ENCODE measurements around the gene PAK2. TPM values are rescaled to one million over a fixed set of nuclear protein-coding genes. Genes with fewer than 3 reads are reported as not detected.
A peak's percentile ranks its signal among the peaks of the same experiment; 100 is the strongest.

PAK2 gene
- total and polyA plus RNA-seq, 2 of the 4 experiments (the other 2 are of a cell fraction) = 31.8 to 36.0 TPM

DNA sequence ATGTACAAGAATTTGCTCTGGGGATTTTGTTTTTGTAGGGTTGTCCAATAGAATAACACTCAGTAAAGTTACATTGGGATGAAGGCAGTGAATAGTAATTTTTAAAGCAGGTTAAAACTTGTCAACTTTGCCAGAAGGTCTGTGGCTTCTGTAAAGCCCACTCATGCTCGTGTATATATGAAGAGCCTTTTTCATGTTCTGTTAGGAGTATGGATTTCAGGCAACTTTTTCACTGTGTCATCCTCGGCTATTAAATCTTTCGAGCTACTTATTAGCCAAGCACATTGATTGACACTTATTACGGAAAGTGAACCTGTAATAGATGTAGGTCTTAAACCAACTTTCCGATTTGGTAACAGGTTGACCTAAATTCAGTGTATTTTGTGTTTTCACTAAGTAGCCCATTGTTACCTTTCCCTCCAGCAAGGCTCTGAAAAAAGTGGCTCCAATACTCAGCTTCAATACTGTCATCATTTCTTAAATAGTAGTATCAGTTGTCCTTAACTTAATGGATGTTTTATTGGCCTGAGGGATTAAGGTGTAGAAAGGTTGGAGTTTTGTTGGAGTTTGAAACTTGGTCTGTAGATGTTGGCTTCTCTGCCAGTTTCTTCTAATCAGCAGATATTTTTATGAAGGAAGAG, 1.7 kb downstream of the PAK2 start:
- H2BK20ac ChIP-seq (ENCODE audit: low read depth, low read length) = no peak overlapping the region
- H3K4me3 ChIP-seq (ENCODE audit: insufficient read depth, low read depth, low read length) = peak overlapping the region; percentile 86
- H3K36me3 ChIP-seq (ENCODE audit: control insufficient read depth, insufficient read depth, low read length) = no peaks in the 10 kb centered on the region
- peak overlapping the region; percentile 78 for H2BK5ac ChIP-seq (ENCODE audit: low read depth, low read length, poor library complexity, severe bottlenecking)
- no peak overlapping the region for H2AK5ac ChIP-seq (ENCODE audit: low read depth, low read length)
- peak overlapping the region; percentile 97; the same call in 1 of the 2 replicates for H3K9ac ChIP-seq (ENCODE audit: low read depth, low read length)
- no peaks in the 10 kb centered on the region for H3K27me3 ChIP-seq (ENCODE audit: control insufficient read depth, insufficient read depth, low read length)
- H3K14ac ChIP-seq (replicated peaks; ENCODE audit: low read depth, low read length) = peak overlapping the region; percentile 95
- H3K9me1 ChIP-seq (ENCODE audit: insufficient read depth, low read length) = no peaks in the 10 kb centered on the region
- no peak overlapping the region for H4K91ac ChIP-seq (ENCODE audit: insufficient read depth, low read depth, low read length)
- ChIA-PET CTCF (no interaction called here), POLR2A (ENCODE audit: unreplicated experiment) (no interaction called here)
- H3K79me1 ChIP-seq (ENCODE audit: low read depth in 1 of 2, low read length in 2 of 2) = peaks cover 0 to 20% of the 10 kb centered on the region in 2 experiments; a peak in 2 of 4 replicates
- in situ Hi-C loops (cut with MboI; ENCODE audit: low sequenced_read_pairs) = no loop called here
- H4K8ac ChIP-seq (ENCODE audit: low read depth in 2 of 2, low read length in 2 of 2) = no peak overlapping the region
- H2BK120ac ChIP-seq (ENCODE audit: low read depth, low read length) = no peak overlapping the region
- H3K9me3 ChIP-seq (ENCODE audit: control insufficient read depth, insufficient read depth, low read length) = no peaks in the 10 kb centered on the region
- no peak overlapping the region for H3K18ac ChIP-seq (ENCODE audit: low read depth, low read length)
- dilution Hi-C loops (cut with HindIII; ENCODE audit: low sequenced_read_pairs, unreplicated experiment) = no loop called here
- H4K20me1 ChIP-seq (ENCODE audit: insufficient read depth, low read length) = peaks cover 44% of the 10 kb centered on the region
- no peak for ATAC-seq (ENCODE audit: low read depth)
- H3K4me2 ChIP-seq (ENCODE audit: low read depth, low read length) = peak overlapping the region; percentile 93
- WGBS, 2 experiments (ENCODE audit: extremely low coverage in 2 of 2, insufficient read length in 1 of 2) = no CpG with 5 or more reads among the region's 5 CpGs
- intact Hi-C loops (cut with micrococcal nuclease) = loop anchor here (5.0 kb wide), 3 partner anchors 36 to 201 kb away; partner anchors contain the start of gene NCBP2
- H3K27ac ChIP-seq (ENCODE audit: insufficient read depth, low read length) = peak overlapping the region; percentile 26; the same call in 1 of the 2 replicates
- no peak overlapping the region; the same call in 1 of the 2 replicates for H3K4ac ChIP-seq (ENCODE audit: low read depth, low read length)
- H3K56ac ChIP-seq (ENCODE audit: extremely low read depth, insufficient read depth, low read length) = peak overlapping the region; percentile 87
- H2AFZ ChIP-seq (replicated peaks; ENCODE audit: low read length, poor library complexity) = no peak overlapping the region
- peak overlapping the region; percentile 97; the same call in 1 of the 2 replicates for H3K23ac ChIP-seq (ENCODE audit: low read depth, low read length)
- no peak for DNase-seq
- H4K5ac ChIP-seq (ENCODE audit: low read depth, low read length) = no peak overlapping the region; the same call in 1 of the 2 replicates
- no TSS peak for BruUV-seq (replicated peaks)
- TF ChIP-seq, protein P1, sequence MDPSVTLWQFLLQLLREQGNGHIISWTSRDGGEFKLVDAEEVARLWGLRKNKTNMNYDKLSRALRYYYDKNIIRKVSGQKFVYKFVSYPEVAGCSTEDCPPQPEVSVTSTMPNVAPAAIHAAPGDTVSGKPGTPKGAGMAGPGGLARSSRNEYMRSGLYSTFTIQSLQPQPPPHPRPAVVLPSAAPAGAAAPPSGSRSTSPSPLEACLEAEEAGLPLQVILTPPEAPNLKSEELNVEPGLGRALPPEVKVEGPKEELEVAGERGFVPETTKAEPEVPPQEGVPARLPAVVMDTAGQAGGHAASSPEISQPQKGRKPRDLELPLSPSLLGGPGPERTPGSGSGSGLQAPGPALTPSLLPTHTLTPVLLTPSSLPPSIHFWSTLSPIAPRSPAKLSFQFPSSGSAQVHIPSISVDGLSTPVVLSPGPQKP (IDR thresholded peaks at IDR 0.05; ENCODE audit: borderline replicate concordance, low read depth, low read length) = no peak
- TF ChIP-seq SMC3 (IDR thresholded peaks at IDR 0.05; ENCODE audit: low read depth, low read length) = no peak
- TF ChIP-seq NFE2L2 (IDR thresholded peaks at IDR 0.05; ENCODE audit: low read depth, low read length) = no peak
- TF ChIP-seq BHLHE40 (IDR thresholded peaks at IDR 0.05; ENCODE audit: low read depth, low read length) = no peak
- TF ChIP-seq MXI1 (IDR thresholded peaks at IDR 0.05; ENCODE audit: borderline replicate concordance, low read depth, low read length) = no peak
- TF ChIP-seq, protein P2, sequence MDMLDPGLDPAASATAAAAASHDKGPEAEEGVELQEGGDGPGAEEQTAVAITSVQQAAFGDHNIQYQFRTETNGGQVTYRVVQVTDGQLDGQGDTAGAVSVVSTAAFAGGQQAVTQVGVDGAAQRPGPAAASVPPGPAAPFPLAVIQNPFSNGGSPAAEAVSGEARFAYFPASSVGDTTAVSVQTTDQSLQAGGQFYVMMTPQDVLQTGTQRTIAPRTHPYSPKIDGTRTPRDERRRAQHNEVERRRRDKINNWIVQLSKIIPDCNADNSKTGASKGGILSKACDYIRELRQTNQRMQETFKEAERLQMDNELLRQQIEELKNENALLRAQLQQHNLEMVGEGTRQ (IDR thresholded peaks at IDR 0.05; ENCODE audit: low read depth, low read length) = no peak
- TF ChIP-seq RCOR1 (IDR thresholded peaks at IDR 0.05; ENCODE audit: insufficient replicate concordance, low read length) = no peak
- TF ChIP-seq RAD21 (IDR thresholded peaks at IDR 0.05; ENCODE audit: low read length) = no peak
- no peak for TF ChIP-seq RFX5 (IDR thresholded peaks at IDR 0.05; ENCODE audit: low read depth, low read length)
- TF ChIP-seq, protein P3, sequence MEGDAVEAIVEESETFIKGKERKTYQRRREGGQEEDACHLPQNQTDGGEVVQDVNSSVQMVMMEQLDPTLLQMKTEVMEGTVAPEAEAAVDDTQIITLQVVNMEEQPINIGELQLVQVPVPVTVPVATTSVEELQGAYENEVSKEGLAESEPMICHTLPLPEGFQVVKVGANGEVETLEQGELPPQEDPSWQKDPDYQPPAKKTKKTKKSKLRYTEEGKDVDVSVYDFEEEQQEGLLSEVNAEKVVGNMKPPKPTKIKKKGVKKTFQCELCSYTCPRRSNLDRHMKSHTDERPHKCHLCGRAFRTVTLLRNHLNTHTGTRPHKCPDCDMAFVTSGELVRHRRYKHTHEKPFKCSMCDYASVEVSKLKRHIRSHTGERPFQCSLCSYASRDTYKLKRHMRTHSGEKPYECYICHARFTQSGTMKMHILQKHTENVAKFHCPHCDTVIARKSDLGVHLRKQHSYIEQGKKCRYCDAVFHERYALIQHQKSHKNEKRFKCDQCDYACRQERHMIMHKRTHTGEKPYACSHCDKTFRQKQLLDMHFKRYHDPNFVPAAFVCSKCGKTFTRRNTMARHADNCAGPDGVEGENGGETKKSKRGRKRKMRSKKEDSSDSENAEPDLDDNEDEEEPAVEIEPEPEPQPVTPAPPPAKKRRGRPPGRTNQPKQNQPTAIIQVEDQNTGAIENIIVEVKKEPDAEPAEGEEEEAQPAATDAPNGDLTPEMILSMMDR (conservative IDR thresholded peaks at IDR 0.05; ENCODE audit: low read depth, low read length) = no peak
- no peak for TF ChIP-seq MAZ (IDR thresholded peaks at IDR 0.05; ENCODE audit: borderline replicate concordance, low read depth, low read length)
- TF ChIP-seq MAFK (IDR thresholded peaks at IDR 0.05; ENCODE audit: low read depth, low read length) = no peak
- no peak for TF ChIP-seq POLR2A (IDR thresholded peaks at IDR 0.05; ENCODE audit: low read depth, low read length)
- no peak for TF ChIP-seq FOS (IDR thresholded peaks at IDR 0.05; ENCODE audit: low read depth, low read length)
- no peak for TF ChIP-seq CEBPB (IDR thresholded peaks at IDR 0.05; ENCODE audit: low read depth, low read length)
- H3K4me1 ChIP-seq (ENCODE audit: control insufficient read depth, insufficient read depth, low read length) = peaks cover 1% of the 10 kb centered on the region; the same call in 1 of the 2 replicates
- H2BK15ac ChIP-seq (ENCODE audit: low read depth, low read length) = no peak overlapping the region
- H2AK9ac ChIP-seq (replicated peaks; ENCODE audit: low read depth, low read length, poor library complexity) = no peak overlapping the region
